Peyer's patch (tissue), 4 donors: ENCODE results near the gene ARMC9. TPM values are rescaled to one million over a fixed set of nuclear protein-coding genes. Genes with fewer than 3 reads are reported as not detected.

ENCODE experiments used
- DNase-seq, 3 donors: peaks; one replicate each; pipeline ENCODE4 v3.0.0-alpha.2; 2017 to 2019
- H3K27ac ChIP-seq, 4 donors: fragments of 200-600 bp; sonication (generic); one replicate each; pipeline ENCODE4 v1.5.1; 2016 to 2019
- H3K27me3 ChIP-seq, 2 donors: fragments of 200-600 bp; sonication (generic); one replicate each; pipeline ENCODE4 v1.5.1; 2019
- H3K36me3 ChIP-seq, 3 donors: fragments of 200-600 bp; sonication (generic); one replicate each; pipeline ENCODE4 v1.5.1; 2016 to 2019
- H3K4me1 ChIP-seq, 4 donors: fragments of 200-600 bp; sonication (generic); one replicate each; pipeline ENCODE4 v1.5.1; 2016 to 2019
- H3K4me3 ChIP-seq, 4 donors: fragments of 200-600 bp; sonication (generic); 1 replicate in 3 of 4; 2 replicates in 1 of 4; pipeline ENCODE4 v1.5.1; 2016 to 2019; ENCODE audit warnings: mild to moderate bottlenecking in 1 of 4
- H3K9me3 ChIP-seq, 4 donors: fragments of 200-600 bp; sonication (generic); one replicate each; pipeline ENCODE4 v1.5.1; 2016 to 2019; ENCODE audit warnings: mild to moderate bottlenecking in 1 of 4
- CTCF ChIP-seq, 6 experiments: fragments of 450-650 bp in 4 of 6; fragments of 200-600 bp in 2 of 6; sonication (generic) in 1 of 6; IDR thresholded peaks; one replicate each; pipeline ENCODE4 v1.5.1; 2017 to 2019; ENCODE audit warnings: antibody characterized with exemption in 6 of 6, mild to moderate bottlenecking in 3 of 6, moderate library complexity in 1 of 6
- POLR2A ChIP-seq, 2 donors: fragments of 450-650 bp; IDR thresholded peaks; one replicate each; pipeline ENCODE4 v1.5.1; 2017; ENCODE audit warnings: antibody characterized with exemption in 2 of 2, mild to moderate bottlenecking in 2 of 2, moderate library complexity in 2 of 2
- total RNA-seq, 4 donors: library from RNA; depleted of rRNA; stranded (reverse); fragments of >200 nt; gene quantifications; one replicate each; pipeline ENCODE4 v1.1.0, GENCODE V29; 2016

ARMC9 gene
- 10 to 100 TPM in 3 of 4 donors, 1 to 10 TPM in 1; 3.3 to 15.7 (median 10.5) TPM for total RNA-seq

GRCh38 chr2:231198291-231199173 lies at the start of gene ARMC9:
TSS of gene ARMC9 (plus strand) at chr2:231198631. CDS start at chr2:231206239, 7,608 bp downstream.
- H3K4me3 ChIP-seq: peak within 1 kb of the TSS; percentile 76 to 93 (median 86)
- H3K36me3 ChIP-seq: no peaks in the 10 kb centered on the region
- peak; percentile 72 to 87 (median 86) for DNase-seq
- H3K27ac ChIP-seq: peak within 1 kb of the TSS; percentile 30 to 77 (median 51)
- no peaks in the 10 kb centered on the region for H3K27me3 ChIP-seq
- TF ChIP-seq CTCF (IDR thresholded peaks at IDR 0.05) (no peak), POLR2A (IDR thresholded peaks at IDR 0.05) (no peak)
- H3K9me3 ChIP-seq: no peaks in the 10 kb centered on the region
- peaks cover 0 to 9% (median 0%) of the 10 kb centered on the region in 4 donors for H3K4me1 ChIP-seq

GRCh38 chr2:231152800-231153557 lies 45.5 kb upstream of the ARMC9 start:
- DNase-seq: no peak
- Histone ChIP-seq H3K27me3 (no peaks in the 10 kb centered on the region), H3K27ac (no peak overlapping the region), H3K9me3 (no peaks in the 10 kb centered on the region), H3K36me3 (peaks cover 0 to 36% (median 0%) of the 10 kb centered on the region in 3 donors), H3K4me3 (no peak overlapping the region), H3K4me1 (no peaks in the 10 kb centered on the region)
- TF ChIP-seq POLR2A (IDR thresholded peaks at IDR 0.05): no peak
- TF ChIP-seq CTCF (IDR thresholded peaks at IDR 0.05): no peak

- peaks cover 0 to 7% (median 0%) of the 10 kb centered on the region in 4 donors for H3K4me1 ChIP-seq
- H3K27me3 ChIP-seq: no peaks in the 10 kb centered on the region
- no peaks in the 10 kb centered on the region for H3K9me3 ChIP-seq
- peaks cover 0 to 26% (median 0%) of the 10 kb centered on the region in 3 donors for H3K36me3 ChIP-seq
- peak overlapping the region in 1 of 4 donors; percentile 1 for H3K27ac ChIP-seq
- no peak overlapping the region for H3K4me3 ChIP-seq
- no peak for DNase-seq
- TF ChIP-seq CTCF (IDR thresholded peaks at IDR 0.05) (no peak), POLR2A (IDR thresholded peaks at IDR 0.05) (no peak)
Measured at GRCh38 chr2:231159306-231159705, 39.1 kb upstream of the ARMC9 start.

- H3K4me3 ChIP-seq: no peak overlapping the region
- no peak for DNase-seq
- peak overlapping the region in 1 of 4 donors; percentile 67 for H3K27ac ChIP-seq
- peaks cover 0 to 30% (median 0%) of the 10 kb centered on the region in 3 donors for H3K36me3 ChIP-seq
- peaks cover 0 to 7% (median 0%) of the 10 kb centered on the region in 4 donors for H3K4me1 ChIP-seq
- no peaks in the 10 kb centered on the region for H3K27me3 ChIP-seq
- no peaks in the 10 kb centered on the region for H3K9me3 ChIP-seq
- TF ChIP-seq CTCF (IDR thresholded peaks at IDR 0.05): no peak
- no peak for TF ChIP-seq POLR2A (IDR thresholded peaks at IDR 0.05)
Measured at GRCh38 chr2:231160701-231161100, 37.7 kb upstream of the ARMC9 start.

- Histone ChIP-seq H3K9me3 (no peaks in the 10 kb centered on the region), H3K4me3 (no peak overlapping the region), H3K36me3 (peaks cover 0 to 37% (median 0%) of the 10 kb centered on the region in 3 donors), H3K27me3 (no peaks in the 10 kb centered on the region), H3K4me1 (peaks cover 0 to 7% (median 0%) of the 10 kb centered on the region in 4 donors), H3K27ac (peak overlapping the region in 3 of 4 donors; percentile 22 to 67 (median 29))
- no peak for DNase-seq
- TF ChIP-seq POLR2A (IDR thresholded peaks at IDR 0.05) (no peak), CTCF (IDR thresholded peaks at IDR 0.05) (no peak)
Measured at GRCh38 chr2:231161252-231161839, 37.1 kb upstream of the ARMC9 start.
